Osteocyte (in vitro differentiated cells): Measurements from ENCODE around the gene ELAVL4. TPM values are rescaled to one million over a fixed set of nuclear protein-coding genes. Genes with fewer than 3 reads are reported as not detected.

Experiments
- DNase-seq: peaks from one replicate; pipeline ENCODE4 v3.0.0; 2021; ENCODE audit warnings: mixed read lengths; ENCODE audit not compliant: unreplicated experiment; ENCODE audit errors: extremely low spot score
- H3K27ac Mint-ChIP-seq: one replicate; pipeline ENCODE4 v1.8.0; 2021; ENCODE audit warnings: mild to moderate bottlenecking, mixed read lengths; ENCODE audit not compliant: unreplicated experiment
- H3K27me3 Mint-ChIP-seq: one replicate; pipeline ENCODE4 v1.8.0; 2021; ENCODE audit warnings: mixed read lengths; ENCODE audit not compliant: unreplicated experiment
- H3K36me3 Mint-ChIP-seq: one replicate; pipeline ENCODE4 v1.8.0; 2021; ENCODE audit warnings: mixed read lengths; ENCODE audit not compliant: unreplicated experiment
- H3K4me1 Mint-ChIP-seq: one replicate; pipeline ENCODE4 v1.8.0; 2021; ENCODE audit warnings: mixed read lengths; ENCODE audit not compliant: unreplicated experiment
- H3K4me3 Mint-ChIP-seq: one replicate; pipeline ENCODE4 v1.8.0; 2021; ENCODE audit warnings: mild to moderate bottlenecking, moderate library complexity, mixed read lengths; ENCODE audit not compliant: unreplicated experiment
- H3K9me3 Mint-ChIP-seq: one replicate; pipeline ENCODE4 v1.8.0; 2021; ENCODE audit warnings: mixed read lengths; ENCODE audit not compliant: unreplicated experiment
- total RNA-seq: library from RNA; stranded (reverse); gene quantifications from 2 replicates; pipeline ENCODE4 v1.2.1, GENCODE V29; 2021
- TF ChIP-seq, protein P1 (sequence below): fragments of 200-600 bp; sonication (generic); IDR thresholded peaks from 2 replicates; pipeline ENCODE4 v1.5.0; 2021; ENCODE audit warnings: antibody characterized with exemption, mild to moderate bottlenecking, moderate library complexity

ELAVL4 gene
- total RNA-seq, 1 donor from 2014 or later = not detected

DNA sequence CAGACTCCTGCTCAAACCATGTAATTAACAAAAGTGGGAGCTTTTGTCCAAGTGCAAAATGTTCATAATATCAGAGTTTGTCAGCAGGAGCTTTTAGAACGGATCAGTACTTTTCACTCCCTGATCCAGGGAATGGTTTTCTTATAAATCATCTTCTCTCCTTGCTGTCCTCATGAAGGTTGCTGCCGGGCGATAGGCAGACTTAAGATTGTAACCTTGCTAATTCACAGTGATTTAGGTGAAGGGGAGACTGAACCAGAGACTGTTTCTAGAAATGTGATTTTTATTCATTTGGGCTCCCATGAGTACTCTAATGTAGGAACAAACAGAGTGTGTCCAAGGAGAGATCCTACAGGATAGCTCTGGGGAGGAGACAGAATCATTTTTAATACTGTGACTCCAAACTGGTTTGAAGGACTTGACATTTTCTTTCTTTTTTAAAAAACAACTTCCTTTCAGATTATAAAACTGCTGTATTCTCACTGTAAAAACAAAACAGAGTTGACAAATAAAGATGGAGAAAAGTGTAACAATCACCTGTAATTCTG, 23.7 kb downstream of the ELAVL4 start:
- TF ChIP-seq, protein P1, sequence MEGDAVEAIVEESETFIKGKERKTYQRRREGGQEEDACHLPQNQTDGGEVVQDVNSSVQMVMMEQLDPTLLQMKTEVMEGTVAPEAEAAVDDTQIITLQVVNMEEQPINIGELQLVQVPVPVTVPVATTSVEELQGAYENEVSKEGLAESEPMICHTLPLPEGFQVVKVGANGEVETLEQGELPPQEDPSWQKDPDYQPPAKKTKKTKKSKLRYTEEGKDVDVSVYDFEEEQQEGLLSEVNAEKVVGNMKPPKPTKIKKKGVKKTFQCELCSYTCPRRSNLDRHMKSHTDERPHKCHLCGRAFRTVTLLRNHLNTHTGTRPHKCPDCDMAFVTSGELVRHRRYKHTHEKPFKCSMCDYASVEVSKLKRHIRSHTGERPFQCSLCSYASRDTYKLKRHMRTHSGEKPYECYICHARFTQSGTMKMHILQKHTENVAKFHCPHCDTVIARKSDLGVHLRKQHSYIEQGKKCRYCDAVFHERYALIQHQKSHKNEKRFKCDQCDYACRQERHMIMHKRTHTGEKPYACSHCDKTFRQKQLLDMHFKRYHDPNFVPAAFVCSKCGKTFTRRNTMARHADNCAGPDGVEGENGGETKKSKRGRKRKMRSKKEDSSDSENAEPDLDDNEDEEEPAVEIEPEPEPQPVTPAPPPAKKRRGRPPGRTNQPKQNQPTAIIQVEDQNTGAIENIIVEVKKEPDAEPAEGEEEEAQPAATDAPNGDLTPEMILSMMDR = no peak
- Mint-ChIP-seq H3K27me3 (no peaks in the 10 kb centered on the region), H3K9me3 (no peaks in the 10 kb centered on the region), H3K4me1 (no peaks in the 10 kb centered on the region), H3K27ac (no peak overlapping the region), H3K36me3 (no peaks in the 10 kb centered on the region), H3K4me3 (no peak overlapping the region)
- DNase-seq = no peak

DNA sequence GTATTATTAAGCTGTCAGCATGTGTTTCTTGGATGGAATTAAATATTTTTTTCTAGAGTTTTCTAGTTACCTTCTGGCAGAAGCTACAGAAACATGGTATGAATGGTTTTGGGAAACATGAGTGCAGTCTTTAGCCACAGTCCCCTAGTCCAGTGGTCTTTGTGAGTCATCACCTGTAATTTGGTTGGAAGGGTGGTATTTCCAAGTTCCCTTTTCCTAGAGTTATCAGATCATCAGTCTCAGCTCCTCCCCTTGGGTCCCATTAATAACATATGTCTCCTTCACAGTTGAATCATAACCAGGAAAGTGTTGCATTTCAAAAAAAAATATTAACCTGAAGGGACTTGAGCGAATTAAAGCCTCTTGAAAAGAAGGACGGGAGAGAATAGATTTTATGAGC, 27.0 kb downstream of the ELAVL4 start:
- Mint-ChIP-seq H3K4me1 (no peaks in the 10 kb centered on the region), H3K27me3 (no peaks in the 10 kb centered on the region), H3K36me3 (no peaks in the 10 kb centered on the region), H3K9me3 (no peaks in the 10 kb centered on the region), H3K4me3 (no peak overlapping the region), H3K27ac (no peak overlapping the region)
- DNase-seq = no peak
- TF ChIP-seq, protein P1 = no peak

DNA sequence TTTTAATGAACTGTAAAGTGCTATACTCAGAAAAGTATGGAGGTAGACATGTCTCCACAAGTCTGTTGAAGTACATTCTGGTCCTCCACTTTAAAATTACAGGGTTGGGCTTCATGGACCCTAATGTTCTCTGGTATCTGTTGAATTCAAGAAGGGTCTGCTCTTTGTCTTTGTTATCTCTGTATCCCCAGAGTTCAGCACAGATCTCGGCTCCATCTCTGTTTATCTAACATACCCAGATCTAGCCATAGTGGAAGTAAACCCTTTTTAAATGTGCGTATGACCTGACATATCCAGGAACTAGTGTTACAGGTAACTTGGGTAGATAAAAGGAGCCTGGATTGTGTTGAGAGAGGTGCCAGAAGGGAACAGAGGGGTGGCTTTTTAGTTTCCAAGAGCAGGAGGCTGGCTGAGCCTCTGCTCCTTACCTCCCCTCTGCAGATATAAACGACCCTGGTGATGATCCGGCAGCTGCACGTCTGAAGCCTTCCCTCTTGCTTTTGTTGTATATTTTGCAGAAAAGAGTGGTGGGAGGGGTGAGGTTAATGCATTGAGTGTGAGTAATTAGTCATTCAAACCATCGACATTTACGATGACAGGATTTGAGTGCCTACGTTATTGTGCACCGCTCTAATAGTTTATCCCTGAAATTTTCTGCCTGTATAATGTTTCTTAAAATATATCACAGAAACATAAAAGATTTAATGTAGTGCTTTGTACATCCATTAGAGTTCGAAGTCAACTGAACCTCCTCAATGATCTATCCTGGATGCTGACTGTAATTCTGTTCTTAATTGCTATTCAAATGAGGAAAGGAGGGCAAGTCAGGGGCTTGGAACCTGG, 30.8 kb downstream of the ELAVL4 start:
- Mint-ChIP-seq H3K4me3 (no peak overlapping the region), H3K27ac (no peak overlapping the region), H3K36me3 (no peaks in the 10 kb centered on the region), H3K27me3 (no peaks in the 10 kb centered on the region), H3K4me1 (no peaks in the 10 kb centered on the region), H3K9me3 (no peaks in the 10 kb centered on the region)
- TF ChIP-seq, protein P1 = no peak
- DNase-seq = no peak

DNA sequence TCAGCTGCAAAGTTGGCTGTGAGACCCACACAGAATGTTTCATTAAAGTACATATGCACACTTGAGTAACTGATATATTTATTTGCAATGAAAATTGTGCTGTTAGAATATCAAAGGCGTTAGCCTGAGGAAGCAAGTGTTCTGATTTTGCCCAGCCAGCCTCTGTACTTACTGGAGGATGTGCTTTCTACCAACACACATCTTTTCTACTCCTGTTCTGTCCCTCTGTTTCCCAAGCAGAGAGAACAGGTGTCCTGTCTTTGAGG, 31.4 kb downstream of the ELAVL4 start:
- no peak overlapping the region for H3K4me3 Mint-ChIP-seq

More for the DNA sequence above, 31.4 kb downstream of the ELAVL4 start:
- H3K4me1 Mint-ChIP-seq = no peaks in the 10 kb centered on the region
- no peaks in the 10 kb centered on the region for H3K9me3 Mint-ChIP-seq
- TF ChIP-seq, protein P1 = no peak
- no peaks in the 10 kb centered on the region for H3K36me3 Mint-ChIP-seq
- H3K27ac Mint-ChIP-seq = no peak overlapping the region
- no peak for DNase-seq
- no peaks in the 10 kb centered on the region for H3K27me3 Mint-ChIP-seq
